ENCODE results near the gene MYO18B.

The MYO18B gene

GRCh38 chr22:25698978-25699377 lies 43.0 kb upstream of the MYO18B start:
- TF ChIP-seq SIN3A (IDR thresholded peaks at IDR 0.05; ENCODE audit: borderline replicate concordance, insufficient read depth, low read length) (no peak), POLR2AphosphoS5 (IDR thresholded peaks at IDR 0.05; ENCODE audit: low read depth, low read length) (no peak), TAF1 (IDR thresholded peaks at IDR 0.05; ENCODE audit: borderline replicate concordance, insufficient read depth, low read length) (no peak), FOXP2 (optimal IDR thresholded peaks at IDR 0.05; ENCODE audit: borderline replicate concordance, extremely low read depth, extremely low read length, insufficient read depth) (no peak)
- TF ChIP-seq, protein P1, sequence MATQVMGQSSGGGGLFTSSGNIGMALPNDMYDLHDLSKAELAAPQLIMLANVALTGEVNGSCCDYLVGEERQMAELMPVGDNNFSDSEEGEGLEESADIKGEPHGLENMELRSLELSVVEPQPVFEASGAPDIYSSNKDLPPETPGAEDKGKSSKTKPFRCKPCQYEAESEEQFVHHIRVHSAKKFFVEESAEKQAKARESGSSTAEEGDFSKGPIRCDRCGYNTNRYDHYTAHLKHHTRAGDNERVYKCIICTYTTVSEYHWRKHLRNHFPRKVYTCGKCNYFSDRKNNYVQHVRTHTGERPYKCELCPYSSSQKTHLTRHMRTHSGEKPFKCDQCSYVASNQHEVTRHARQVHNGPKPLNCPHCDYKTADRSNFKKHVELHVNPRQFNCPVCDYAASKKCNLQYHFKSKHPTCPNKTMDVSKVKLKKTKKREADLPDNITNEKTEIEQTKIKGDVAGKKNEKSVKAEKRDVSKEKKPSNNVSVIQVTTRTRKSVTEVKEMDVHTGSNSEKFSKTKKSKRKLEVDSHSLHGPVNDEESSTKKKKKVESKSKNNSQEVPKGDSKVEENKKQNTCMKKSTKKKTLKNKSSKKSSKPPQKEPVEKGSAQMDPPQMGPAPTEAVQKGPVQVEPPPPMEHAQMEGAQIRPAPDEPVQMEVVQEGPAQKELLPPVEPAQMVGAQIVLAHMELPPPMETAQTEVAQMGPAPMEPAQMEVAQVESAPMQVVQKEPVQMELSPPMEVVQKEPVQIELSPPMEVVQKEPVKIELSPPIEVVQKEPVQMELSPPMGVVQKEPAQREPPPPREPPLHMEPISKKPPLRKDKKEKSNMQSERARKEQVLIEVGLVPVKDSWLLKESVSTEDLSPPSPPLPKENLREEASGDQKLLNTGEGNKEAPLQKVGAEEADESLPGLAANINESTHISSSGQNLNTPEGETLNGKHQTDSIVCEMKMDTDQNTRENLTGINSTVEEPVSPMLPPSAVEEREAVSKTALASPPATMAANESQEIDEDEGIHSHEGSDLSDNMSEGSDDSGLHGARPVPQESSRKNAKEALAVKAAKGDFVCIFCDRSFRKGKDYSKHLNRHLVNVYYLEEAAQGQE (IDR thresholded peaks at IDR 0.05; ENCODE audit: insufficient read depth in 1 of 2, low read depth in 2 of 2, low read length in 2 of 2): no peak

- TF ChIP-seq, protein P1 (IDR thresholded peaks at IDR 0.05; ENCODE audit: insufficient read depth in 1 of 2, low read depth in 2 of 2, low read length in 2 of 2): no peak
- TF ChIP-seq TAF1 (IDR thresholded peaks at IDR 0.05; ENCODE audit: borderline replicate concordance, insufficient read depth, low read length): no peak
- no peak for TF ChIP-seq POLR2AphosphoS5 (IDR thresholded peaks at IDR 0.05; ENCODE audit: low read depth, low read length)
- no peak for TF ChIP-seq SIN3A (IDR thresholded peaks at IDR 0.05; ENCODE audit: borderline replicate concordance, insufficient read depth, low read length)
- TF ChIP-seq FOXP2 (optimal IDR thresholded peaks at IDR 0.05; ENCODE audit: borderline replicate concordance, extremely low read depth, extremely low read length, insufficient read depth): no peak
Measured at GRCh38 chr22:25701056-25701780, 40.8 kb upstream of the MYO18B start.

DNA sequence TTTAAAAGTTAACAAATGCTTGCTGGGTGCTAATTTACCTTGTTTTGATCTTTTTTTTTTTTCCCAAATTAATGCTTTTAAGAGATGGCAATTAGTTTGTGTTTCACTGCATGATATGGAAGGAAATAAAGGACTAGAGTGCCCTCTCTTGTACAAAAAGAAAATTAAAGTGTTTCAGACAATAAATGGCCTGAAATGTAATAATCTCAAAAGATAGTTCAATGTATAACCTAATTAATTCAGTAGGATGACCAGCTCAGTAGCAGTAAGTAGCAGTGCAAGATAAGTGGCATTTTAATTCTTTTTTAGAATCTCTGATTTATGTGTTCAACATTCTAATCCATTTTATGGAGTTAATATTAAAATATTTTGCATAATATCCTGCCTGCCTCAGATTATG lies 39.9 kb upstream of the MYO18B start:
- TF ChIP-seq POLR2AphosphoS5 (IDR thresholded peaks at IDR 0.05; ENCODE audit: low read depth, low read length): no peak

- no peak for TF ChIP-seq SIN3A (IDR thresholded peaks at IDR 0.05; ENCODE audit: borderline replicate concordance, insufficient read depth, low read length)
- TF ChIP-seq FOXP2 (optimal IDR thresholded peaks at IDR 0.05; ENCODE audit: borderline replicate concordance, extremely low read depth, extremely low read length, insufficient read depth): no peak
- TF ChIP-seq, protein P1 (IDR thresholded peaks at IDR 0.05; ENCODE audit: insufficient read depth in 1 of 2, low read depth in 2 of 2, low read length in 2 of 2): no peak
- TF ChIP-seq TAF1 (IDR thresholded peaks at IDR 0.05; ENCODE audit: borderline replicate concordance, insufficient read depth, low read length): no peak
- TF ChIP-seq POLR2AphosphoS5 (IDR thresholded peaks at IDR 0.05; ENCODE audit: low read depth, low read length): no peak
Measured at GRCh38 chr22:25702571-25703167, 39.3 kb upstream of the MYO18B start.

DNA sequence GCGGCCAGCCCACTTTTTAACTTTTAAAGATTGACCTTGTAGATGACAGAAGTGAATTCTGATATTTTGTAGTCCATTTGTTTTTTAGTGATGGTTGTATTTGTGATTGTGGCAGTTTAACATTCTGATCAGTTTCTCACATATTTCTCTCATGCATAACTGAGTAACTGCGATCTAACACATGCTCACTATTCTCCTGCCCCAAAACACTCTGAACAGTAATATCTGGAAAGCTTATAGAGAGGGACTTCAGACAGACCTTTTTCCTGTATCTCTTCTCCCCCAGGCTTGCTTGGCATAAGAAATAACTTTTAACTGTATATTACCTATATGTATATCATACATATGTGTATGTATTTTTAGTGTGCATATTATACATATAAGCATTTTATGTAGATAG lies 37.3 kb upstream of the MYO18B start:
- TF ChIP-seq SIN3A (IDR thresholded peaks at IDR 0.05; ENCODE audit: borderline replicate concordance, insufficient read depth, low read length): no peak
- no peak for TF ChIP-seq TAF1 (IDR thresholded peaks at IDR 0.05; ENCODE audit: borderline replicate concordance, insufficient read depth, low read length)
- TF ChIP-seq, protein P1 (IDR thresholded peaks at IDR 0.05; ENCODE audit: insufficient read depth in 1 of 2, low read depth in 2 of 2, low read length in 2 of 2): no peak
- no peak for TF ChIP-seq FOXP2 (optimal IDR thresholded peaks at IDR 0.05; ENCODE audit: borderline replicate concordance, extremely low read depth, extremely low read length, insufficient read depth)
- TF ChIP-seq POLR2AphosphoS5 (IDR thresholded peaks at IDR 0.05; ENCODE audit: low read depth, low read length): no peak

All from PFSK-1 (cell line).